NCI-H82 treated with DMSO at 0.1 percent for 48 hours (cell line): Measurements from ENCODE around the gene OPN4.

Experiments
- DNase-seq: peaks from one replicate; lab custom pipeline; 2025; ENCODE audit not compliant: unreplicated experiment; lab: John Stamatoyannopoulos, UW

Gene OPN4

DNA sequence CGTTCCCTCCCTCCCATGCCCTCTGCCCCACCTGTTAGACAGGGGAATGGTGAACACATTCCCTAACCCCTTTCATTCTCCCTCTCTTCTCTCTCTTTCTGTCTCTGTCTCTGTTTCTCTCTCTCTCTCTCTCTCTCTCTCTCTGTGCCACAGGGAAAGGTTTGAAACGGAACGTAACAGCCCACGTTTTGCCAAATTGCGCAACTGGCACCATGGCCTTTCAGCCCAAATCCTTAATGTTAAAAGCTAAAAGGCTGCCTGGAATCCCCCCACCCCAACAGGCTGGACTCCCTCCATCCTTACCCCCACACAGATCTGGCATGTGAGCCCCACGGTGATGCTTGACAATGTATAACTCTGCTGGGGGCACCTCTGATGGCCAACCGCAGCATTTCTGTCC, 44.8 kb downstream of the OPN4 start:
- no peak for DNase-seq

DNA sequence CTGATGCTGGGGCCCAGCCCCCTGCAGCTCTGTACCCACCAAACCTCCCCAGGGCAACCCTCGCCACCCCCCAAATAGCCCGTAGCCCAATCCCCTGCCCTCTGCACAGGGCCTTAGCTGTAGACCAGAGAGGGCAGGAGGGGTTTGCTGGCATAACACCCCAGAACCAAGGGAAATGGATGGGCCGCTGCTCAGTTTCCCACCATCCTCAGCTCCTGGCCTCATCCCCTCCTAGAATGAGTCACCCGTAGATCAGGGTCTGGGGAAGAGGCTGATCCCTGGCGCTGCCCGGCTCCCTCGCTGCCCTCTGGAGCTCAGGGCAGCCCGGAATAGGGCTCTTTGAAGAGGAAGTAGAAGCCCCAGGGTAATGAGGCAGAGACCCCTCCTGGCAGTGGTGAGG, 45.2 kb downstream of the OPN4 start:
- DNase-seq, result no peak

DNA sequence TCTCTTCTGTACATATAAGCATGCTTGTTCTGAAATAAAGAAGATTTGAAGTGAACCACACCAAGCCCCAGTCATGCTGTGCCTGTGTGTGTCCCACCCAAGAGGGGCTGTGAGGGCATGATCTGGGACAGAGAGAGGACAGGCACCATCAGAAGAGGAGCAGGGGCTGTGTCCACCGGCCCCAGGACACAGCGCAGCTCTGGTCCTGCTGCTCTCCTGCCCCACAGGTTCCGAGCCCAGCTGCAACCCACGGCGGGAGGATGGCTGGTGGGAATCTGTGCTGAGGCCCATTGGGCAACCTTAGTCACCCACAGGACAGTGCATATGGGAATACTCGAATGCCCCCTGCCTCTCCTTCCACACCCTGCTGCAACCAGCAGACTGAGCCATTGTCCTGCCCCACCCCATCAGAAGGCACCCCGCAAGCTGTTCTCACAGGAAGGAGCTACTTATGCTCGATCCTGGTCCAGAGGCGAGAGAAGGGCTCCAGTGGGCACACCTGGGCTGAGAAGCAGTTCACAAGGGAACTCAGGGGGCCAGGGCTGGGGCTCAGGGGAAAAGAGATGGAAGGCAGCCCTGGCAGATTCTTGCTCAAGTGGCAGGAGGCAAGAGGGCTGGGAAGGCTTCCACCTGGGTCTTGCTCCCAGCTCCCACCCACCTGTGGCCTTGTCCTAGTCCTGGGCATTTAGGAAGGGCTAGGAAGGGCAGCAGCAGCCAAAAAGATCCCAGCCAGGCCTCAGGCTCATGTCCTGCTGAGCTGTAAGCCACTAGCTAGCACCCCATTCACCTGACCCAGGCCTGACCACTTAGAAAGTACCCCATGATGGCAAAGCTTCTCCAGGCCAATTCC, 45.9 kb downstream of the OPN4 start:
- DNase-seq, result no peak

DNA sequence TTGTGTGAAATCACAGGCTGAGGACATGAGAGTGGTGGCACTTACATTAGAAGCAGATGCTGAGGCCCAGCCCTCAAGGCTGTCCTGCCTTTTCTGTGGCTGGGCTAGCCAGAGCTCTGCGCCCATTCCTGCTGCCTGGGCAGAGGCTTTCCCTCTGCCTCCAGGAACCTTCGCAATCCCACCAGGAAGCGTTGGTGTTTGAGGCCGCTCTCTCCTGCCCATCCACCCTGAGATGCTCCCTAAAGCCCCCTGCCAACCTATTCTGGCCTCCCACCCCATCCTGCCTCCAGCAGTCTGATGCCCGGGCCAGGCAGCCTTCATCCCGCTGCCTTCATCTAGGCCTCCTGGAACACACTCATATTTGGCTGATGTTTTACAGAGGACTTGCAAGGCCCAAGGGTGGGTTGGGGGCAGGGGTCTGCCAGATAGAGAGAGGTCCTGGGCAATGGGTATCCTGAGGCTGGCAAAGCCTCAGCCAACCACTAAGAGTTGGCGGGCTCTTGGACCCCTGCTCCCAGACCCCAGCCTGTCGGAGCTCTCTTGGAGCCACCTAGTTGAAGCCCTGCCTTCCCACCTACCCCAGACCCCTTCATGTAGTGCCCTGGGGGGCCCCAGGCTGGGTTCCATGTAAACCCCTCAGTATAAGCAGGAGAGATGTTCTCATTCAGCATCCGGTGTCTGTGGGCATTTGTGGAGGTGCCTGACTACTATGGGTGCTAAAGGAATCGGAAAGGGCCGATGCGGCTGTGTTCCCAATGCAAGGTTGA, 46.7 kb downstream of the OPN4 start:
- DNase-seq, result no peak

DNA sequence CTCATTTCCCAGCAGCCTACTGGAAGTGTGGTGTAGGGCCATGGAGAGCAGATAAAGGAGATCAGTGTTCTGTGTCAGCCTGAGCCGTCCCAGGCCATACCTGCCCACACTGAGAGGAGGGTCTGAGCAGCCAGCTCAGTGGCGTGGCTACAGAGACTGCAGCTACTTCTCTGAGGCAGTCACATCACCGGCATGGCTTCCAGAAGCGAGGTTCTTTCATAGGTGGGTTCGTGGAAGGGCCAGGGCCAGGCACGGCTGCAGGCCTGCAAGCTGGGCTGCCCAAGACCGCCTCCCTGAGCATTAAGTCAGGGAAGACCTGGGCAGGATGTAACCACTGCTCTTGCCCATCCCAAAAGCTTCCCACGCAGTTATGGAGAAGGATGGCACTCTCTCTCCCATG, 48.8 kb downstream of the OPN4 start:
- no peak for DNase-seq

DNA sequence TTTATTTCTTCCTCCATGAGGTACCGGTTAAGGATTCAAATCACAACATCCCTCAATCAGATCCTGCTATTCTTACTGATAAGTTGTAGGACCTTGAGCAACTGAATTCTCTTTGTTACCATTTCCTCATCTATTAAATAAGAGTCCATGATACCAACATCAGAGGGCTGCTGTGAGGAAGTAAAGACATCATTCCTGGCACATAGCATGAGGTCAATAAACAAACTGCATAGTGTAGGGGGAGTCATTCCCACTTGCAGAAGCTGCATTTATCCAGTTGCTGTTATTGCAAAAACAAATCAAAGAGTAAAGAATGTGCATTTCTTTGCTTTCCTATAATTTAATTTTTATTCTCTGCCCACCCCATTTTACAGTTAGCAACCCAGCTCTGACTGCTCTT, 50.8 kb downstream of the OPN4 start:
- no peak for DNase-seq

DNA sequence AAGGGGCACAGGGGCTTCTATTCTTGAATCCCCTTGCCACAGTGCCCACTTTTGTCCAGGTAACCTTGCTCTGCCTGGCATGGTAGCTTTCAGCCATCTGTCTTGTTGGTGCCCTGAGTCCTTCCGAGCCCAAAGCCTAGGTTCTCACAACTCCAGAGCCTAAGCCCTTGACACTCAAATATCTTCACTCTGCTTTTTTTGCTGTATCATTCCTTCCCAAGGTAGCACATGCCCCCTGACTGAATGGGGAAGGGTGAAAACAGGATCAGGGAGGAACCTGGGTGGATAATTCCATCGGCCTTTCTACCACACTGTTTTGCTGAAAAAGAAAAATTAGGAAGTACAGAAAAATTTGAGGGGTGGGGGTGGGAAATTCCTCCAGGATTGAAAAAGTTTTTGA, 51.6 kb downstream of the OPN4 start:
- no peak for DNase-seq

DNA sequence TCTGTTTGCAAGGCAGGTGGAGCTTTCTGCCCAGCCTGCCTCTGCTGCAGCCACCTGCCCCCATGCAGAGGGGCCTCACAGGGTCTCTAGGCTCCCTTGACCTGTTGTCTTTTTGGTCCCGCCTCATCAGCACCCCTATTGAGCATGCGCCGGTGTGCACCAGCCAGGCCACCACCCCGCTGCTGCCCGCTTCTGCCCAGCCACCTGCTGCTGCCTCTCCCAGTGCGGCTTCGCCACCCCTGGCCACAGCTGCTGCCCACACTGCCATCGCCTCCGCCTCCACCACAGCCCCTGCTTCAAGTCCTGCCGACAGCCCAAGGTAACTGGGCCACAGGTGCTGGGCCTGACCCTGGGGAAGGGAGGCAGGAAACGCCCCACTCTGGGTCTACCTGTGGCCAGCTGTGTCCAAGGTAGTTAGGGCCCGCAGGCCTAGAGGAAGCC, 52.1 kb downstream of the OPN4 start:
- DNase-seq, result no peak

- DNase-seq, result no peak
These were observed 52.6 kb downstream of the OPN4 start for GRCh38 chr10:86706977-86707376.

DNA sequence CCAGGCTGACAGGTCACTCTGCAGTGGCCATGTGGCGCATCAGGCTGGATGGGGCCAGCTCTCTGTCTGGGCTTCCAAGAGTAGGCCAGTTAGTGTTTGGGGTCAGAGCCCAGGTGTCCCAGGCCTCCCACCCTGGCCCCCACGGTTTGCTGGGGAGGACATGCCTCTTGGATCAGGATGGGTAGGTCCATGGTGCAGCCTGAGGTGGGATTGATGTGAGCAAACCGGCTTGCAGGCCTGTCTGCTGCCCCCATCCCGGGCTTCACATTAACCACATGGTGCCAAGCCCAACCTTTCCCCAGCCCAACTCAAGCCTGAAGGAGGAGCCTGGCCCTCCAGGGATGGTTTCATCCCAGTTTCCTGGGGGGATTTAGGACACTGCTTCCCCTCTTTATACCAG, 53.2 kb downstream of the OPN4 start:
- no peak for DNase-seq

- no peak for DNase-seq
These were observed 53.9 kb downstream of the OPN4 start for GRCh38 chr10:86708068-86708782.

DNA sequence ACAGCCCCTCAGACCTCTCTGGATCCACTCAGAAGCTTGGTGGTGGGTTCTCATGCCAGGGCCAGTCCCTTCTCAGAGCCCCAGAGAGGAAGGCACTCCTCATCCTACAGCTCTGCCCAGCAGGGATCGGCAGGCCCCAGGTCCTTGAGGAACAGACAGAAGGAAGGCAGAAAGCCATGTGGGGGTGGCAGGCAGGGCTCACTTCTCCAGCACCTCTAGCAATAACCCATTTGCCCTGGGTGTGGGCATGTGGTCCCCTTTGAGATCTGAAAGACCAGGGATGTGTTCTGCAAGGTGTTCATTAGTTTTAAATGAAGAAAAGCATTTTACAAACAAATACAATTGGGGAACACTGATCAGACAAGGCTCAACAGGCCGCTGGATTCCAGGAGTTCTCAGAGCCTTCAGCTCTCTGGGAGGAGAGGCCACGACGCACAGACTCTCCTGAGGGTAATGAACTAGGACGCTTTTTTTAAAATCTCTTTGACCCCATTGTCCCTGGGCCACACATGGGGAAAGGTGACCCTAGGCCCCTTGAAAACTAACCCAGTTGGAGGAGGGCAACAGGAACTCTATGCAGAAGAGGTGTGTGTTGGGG, 54.5 kb downstream of the OPN4 start:
- DNase-seq, result no peak

DNA sequence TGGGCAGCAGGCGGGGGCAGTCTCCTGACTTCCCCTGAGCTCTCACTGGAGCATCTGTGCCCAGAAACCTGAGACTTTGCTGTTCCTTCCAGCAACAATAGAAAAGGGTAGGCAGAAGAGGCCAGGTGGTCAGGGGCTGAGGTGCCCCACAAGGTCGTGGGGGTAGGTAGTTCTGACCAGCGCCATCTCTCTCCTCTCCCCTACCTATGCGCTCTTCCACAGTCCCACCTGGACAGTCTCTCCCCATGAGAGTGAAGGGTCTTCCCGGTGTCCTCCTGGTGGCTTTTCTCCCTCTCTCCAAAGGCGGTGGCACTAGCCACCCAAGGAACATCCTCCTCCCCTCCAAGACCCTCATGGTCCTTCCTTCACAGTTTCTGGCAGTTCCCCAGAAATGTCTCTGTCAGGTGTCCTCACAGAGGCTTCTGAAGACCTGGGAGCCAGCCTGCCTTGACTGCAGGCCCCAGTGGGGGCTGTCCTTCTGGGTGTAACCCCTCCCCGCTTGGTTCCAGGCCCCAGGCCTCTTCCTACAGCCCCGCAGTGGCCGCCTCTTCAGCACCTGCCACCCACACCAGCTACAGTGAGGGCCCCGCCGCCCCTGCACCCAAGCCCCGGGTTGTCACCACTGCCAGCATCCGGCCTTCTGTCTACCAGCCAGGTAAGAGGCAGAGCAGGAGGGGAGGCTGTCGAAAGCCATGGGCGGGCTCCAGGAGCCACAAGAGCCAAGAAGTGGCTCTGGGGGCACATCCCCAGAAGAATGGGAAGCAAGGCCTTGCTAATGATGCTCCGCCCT, 55.2 kb downstream of the OPN4 start:
- no peak for DNase-seq

- DNase-seq, result peak; percentile 14
These were observed 56.7 kb downstream of the OPN4 start for GRCh38 chr10:86710987-86711512.

GRCh38 chr10:86711513-86712316, 57.4 kb downstream of the OPN4 start:
- no peak for DNase-seq

DNA sequence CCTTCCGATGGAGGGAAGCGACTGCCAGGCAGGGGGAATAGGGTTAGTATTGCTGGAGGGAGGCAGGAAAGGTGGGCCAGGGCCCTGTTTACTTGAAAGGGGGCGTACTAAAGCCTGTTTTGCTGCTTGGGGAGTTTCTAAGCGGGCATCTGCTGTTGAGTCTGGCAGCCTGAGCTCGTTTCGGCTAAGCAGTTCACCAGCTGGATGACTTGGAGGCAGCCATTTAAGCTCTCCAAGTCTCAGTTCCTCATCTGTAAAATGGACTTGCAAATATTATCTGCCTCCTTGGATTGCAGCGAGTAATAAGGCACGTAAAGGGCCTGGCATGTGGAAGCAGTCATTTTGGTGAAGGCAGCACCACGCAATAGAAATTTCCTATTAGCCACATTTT, 58.0 kb downstream of the OPN4 start:
- no peak for DNase-seq

GRCh38 chr10:86715156-86715795, 60.9 kb downstream of the OPN4 start:
- DNase-seq, result no peak

DNA sequence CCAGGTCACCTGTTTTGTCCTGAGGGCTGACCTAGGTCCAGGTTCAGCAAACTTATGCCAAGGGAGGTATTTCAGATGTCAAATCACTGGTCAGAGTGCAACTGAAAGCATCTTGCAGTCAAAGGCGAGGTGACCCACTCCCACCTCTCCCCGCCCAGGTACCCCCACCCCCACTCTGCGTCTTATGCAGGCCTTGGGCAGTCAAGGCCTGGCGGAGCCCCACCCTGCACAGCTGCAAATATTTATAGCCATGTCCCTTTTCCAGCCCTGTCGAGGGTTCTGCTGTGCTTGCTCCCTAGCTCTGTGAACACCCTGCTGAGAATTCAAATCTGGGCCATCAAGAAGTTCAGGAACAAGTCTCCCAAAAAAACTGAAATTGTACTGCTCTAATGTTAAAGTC, 61.5 kb downstream of the OPN4 start:
- DNase-seq, result no peak
